OCI-LY1 (cell line): ENCODE data around the gene ZNF444.

Experiments
- CTCF ChIP-seq: fragments of 200-600 bp; sonication (generic), shearing (Covaris generic); IDR thresholded peaks from 2 replicates; pipeline ENCODE4 v1.5.1; 2017; ENCODE audit warnings: mild to moderate bottlenecking, antibody characterized with exemption, low read length, moderate library complexity, mixed read lengths
- EZH2 ChIP-seq: fragments of 200-600 bp; sonication (generic), shearing (Covaris generic); IDR thresholded peaks from 2 replicates; pipeline ENCODE4 v1.8.0; 2017; ENCODE audit warnings: borderline replicate concordance, mixed run types, mild to moderate bottlenecking, antibody characterized with exemption, low read length, moderate library complexity, mixed read lengths

- TF ChIP-seq CTCF = no peak
- TF ChIP-seq EZH2 = no peak
Measured at GRCh38 chr19:56156768-56157167, 15.7 kb downstream of the ZNF444 start.
